Limb (tissue), 2 donors: Measurements from ENCODE around the gene GNL3.
"Not testable (repeated sequence)": the region's sequence is repeated elsewhere in the genome, so short reads cannot be mapped to it uniquely, and the experiment has no call there.

Source experiments
- DNase-seq, 2 donors: peaks; one replicate each; pipeline ENCODE4 v3.0.0-alpha.2; 2016; ENCODE audit errors: extremely low spot score in 2 of 2

Gene GNL3, protein sequence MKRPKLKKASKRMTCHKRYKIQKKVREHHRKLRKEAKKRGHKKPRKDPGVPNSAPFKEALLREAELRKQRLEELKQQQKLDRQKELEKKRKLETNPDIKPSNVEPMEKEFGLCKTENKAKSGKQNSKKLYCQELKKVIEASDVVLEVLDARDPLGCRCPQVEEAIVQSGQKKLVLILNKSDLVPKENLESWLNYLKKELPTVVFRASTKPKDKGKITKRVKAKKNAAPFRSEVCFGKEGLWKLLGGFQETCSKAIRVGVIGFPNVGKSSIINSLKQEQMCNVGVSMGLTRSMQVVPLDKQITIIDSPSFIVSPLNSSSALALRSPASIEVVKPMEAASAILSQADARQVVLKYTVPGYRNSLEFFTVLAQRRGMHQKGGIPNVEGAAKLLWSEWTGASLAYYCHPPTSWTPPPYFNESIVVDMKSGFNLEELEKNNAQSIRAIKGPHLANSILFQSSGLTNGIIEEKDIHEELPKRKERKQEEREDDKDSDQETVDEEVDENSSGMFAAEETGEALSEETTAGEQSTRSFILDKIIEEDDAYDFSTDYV

DNA sequence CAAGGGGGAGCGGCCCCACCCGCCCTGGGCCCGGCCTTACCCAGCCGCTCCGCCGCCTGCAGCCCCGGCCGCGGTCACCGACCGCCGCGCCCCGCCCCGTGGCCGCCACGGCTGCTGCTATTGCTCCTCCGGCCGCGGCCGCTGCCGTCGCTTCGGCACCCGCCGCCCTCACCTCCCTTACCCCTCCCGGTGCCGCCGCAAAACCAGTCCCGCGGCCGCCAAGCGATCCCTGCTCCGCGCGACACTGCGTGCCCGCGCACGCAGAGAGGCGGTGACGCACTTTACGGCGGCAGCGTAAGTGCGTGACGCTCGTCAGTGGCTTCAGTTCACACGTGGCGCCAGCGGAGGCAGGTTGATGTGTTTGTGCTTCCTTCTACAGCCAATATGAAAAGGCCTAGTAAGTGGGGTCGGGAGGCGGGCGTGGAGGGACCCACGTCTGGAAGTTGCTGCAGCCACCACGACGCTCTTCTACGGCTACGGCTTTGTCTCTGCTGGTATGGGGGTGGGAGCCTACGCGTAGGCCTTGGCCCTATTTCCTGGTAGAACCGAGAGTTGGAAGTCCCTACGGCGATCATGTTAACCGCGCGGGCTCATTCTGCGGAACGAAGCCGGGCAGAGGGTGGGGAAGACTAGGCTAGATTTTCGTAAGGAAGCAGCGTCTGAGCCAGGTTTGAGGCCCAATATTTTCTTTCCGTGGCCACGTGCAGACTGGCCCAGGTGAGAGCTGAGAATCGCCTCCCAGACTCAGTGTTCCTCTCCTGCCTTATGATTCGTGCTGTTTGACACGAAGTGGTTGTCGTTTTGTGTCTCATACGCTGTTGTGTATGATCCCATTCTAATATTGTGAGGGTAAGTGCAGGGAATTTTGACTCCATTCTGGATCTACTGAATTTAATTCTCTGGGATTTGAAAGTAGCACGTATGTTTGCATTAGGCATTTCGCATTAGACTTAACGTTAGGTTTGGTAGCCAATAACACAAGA lies at the start of gene GNL3, which contains the start of gene PBRM1:
TSS of gene GNL3 (plus strand) at position 324 of the 983 bp plus-strand sequence. CDS start at position 385, 61 bp downstream.
TSS of gene PBRM1 (minus strand) at position 205 of the 983 bp plus-strand sequence.
- peak; percentile 94 to 95 for DNase-seq

DNA sequence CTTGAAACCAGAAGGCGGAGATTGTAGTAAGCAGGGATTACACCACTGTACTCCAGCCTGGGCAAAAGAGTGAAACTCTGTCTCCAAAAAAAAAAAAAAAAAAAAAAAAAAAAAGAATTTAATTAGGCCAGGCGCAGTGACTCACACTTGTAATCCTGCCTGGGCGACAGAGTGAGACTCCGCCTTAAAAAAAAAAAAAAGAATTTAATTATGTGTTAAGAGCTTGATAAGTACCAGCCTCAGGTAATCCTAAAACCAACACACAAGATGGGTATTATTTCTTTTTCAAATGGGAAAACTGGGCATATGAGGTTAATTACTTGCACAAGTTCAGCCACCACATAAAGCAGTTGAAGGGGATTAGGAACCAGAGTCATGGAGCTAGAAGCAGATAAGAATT lies 49.2 kb upstream of the GNL3 start:
- no peak for DNase-seq

DNA sequence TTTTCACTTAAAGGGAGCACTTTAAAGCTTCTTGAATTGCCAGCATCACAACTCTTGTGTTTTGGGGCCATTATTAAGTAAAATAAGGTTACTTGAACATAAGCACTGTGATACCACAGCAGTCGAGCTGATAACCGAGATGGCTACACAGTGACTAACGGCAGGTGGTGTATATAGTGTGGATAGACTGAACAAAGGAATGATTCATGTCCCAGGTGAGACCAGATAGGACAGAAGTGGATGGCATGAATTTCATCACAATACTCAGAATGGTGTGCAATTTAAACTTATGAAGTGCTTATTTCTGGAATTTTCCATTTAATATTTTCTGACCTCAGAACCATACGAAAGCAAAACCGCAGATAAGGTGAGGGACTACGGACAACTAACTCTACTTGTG lies 40.3 kb upstream of the GNL3 start:
- no peak for DNase-seq

DNA sequence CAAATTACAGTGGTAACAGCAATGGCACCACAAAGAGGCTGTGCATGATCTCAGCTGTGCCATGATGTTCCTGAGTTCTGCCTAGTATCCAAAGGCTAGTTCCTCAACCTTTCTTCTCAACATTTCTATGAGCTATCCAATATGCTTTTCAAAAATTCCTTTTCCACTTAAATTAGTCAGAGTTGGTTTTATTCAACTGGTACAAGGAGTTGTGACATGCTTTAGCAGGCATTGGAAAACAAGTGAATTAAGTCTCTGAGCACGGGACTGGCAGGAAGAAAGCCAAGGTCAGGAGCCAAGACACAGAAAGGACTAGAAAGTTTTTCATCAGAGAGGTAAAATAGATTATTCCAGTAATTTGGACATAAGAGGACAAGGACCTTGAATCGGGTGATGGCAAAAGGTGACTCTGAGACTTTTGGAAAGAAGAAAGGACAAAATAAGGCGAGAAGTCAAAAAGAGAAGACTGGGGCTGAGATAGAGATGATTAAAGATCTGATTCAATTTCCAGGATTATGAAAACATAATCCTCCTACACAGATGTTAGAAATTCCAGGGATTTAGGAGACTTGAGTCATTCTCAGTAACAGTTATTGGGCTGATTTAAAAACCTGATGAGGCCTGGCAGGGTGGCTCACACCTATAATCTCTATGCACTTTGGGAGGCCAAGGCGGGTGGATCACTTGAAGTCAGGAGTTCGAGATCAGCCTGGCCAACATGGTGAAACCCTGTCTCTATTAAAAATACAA lies 36.2 kb upstream of the GNL3 start:
- DNase-seq: no peak

DNA sequence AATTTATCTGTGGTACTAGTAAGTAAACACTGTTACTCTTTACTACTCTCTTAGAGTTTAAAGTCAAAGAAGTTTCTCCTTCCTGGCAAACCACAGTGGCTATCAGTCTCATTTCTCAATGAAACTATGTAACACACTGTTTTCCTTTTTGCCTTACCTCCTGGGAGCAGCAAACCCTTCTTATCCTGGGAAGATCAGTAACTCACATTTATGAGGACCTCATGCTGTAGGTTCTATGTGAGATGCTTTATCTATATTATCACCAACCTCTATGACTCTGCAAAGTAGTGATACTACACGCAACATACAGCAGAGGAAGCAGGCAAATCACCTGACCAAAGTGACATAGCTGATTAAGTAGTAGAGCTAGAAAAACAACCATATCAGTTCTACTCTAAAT lies 35.4 kb upstream of the GNL3 start:
- no peak for DNase-seq

DNA sequence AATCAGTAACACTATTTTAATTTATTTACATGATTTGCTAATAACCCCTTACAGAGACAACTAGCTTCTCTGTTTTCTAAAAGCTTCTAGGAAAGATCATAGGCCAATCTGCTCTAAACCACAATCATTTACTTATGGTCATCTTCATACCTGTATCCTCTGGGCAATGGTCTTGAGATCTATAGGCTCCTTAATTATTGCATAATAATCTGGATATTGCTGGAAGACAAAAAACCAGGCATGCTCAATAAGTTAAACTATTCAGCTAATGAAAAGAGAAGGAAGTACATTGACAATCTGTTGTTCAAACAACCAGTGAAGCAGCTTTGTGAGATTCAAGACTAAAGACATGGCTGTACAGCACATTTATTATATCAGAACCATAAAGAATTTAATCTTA lies 34.2 kb upstream of the GNL3 start:
- no peak for DNase-seq

DNA sequence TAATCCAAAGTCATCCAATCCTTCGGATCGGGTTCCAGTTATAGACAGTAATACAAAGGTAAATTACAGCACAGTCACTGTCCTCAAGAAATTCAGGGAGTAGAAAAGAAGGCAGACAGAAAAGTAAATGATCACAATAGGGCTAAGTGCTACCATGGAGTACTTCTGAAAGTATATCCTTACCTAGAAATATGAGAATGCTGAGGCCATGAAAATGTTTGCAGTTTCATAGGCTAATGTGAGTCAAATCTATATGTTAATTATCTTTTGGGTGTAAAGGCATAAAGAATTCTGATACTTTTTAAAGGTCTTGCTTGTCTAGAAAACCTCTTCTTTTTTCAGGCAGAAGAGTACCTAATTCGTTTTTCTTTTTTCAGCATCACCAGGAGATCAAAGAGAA lies 29.9 kb upstream of the GNL3 start:
- no peak for DNase-seq

DNA sequence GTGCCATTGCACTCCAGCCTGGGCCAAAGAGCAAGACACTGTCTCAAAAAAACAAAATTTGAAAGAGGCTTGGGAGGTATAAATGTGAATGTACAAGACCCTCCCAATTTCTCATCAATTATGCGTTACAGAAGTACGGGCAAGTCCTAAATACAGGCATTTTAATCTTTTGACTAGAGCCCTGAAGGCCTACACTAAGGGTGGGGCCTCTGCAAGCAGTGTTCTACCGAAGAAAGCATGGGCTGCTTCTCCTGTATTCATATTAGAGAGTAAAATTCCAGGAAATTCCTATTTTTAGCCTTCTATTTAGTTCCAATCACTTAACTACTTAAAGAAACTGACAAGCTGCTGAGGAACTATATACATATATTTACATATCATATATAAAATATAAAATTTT lies 25.8 kb upstream of the GNL3 start:
- DNase-seq: no peak

DNA sequence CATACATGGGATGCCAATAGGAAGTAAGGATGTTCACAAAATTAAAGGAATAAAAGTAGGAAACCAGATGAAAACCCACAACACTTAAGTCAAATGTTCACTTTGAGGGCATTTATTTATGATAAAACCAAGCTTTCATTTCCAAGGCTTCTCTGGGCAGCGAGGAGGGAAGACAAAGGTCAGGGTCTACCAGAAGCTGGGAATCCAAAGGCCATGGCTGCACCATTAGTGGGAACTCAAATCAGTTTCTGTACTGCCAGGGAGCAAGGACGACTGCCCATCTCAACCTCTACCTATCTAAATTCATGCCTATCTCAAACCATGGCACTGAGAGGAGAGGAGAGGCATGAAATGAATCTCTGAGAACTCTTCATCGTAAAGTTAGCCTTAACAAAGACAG lies 22.7 kb upstream of the GNL3 start:
- no peak for DNase-seq

DNA sequence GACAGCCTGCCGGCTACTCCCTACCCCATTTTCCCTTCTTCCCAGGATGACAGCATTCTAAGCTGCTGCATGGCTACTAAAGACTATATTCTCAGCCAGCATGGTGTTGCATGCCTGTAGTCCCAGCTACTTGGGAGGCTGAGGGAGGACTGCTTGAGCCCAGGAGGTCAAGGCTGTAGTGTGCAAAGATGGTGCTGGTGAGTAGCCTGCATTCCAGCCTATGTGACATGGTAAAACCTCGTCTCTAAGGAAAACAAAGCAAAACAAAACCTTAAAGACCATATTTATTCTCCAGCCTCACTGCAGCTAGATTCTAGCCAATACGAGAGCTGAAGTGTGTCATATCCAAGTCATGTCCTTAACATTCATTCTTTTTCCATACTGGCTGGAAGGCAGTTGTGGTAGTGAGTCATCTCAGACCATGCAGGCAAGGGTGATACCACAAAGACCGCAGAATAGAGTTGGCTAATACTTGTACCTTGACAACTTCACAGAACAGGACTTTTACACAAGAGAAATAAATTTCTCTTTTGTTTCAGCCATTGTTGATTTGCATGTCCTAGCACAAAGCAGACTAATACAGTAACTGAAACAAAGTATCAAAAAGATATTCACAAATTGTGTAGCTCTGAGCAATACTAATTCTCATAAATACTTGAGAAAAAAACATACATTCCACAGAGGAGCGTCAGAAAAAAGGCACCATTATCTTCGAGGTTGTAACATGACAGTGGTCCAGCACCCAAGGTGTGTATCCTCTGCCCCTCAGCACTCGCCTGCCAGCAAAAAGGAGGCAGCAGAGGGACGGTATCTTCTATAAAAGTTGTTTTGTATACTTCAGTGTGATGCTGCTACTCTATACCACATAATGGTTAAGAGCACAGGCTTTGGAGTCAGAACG lies 15.0 kb upstream of the GNL3 start:
- no peak for DNase-seq

DNA sequence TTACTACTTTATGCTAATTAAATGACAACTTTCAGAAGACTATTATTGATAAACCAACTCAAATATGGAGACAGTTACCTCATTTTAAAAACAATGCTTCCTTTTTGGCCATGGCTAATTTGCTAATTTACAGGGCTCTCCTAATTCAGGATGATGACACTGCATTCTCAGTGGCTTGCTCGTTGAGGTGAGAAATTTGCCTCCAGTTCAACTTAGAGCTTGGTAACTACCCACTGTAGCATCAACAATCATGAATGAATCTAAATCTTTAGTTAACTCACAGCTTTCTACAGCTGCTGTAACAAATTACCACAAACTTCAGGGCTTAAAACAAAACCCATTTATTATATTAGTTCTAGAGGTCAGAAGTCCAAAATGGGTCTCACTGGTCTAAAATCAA lies 14.2 kb upstream of the GNL3 start:
- no peak for DNase-seq

DNA sequence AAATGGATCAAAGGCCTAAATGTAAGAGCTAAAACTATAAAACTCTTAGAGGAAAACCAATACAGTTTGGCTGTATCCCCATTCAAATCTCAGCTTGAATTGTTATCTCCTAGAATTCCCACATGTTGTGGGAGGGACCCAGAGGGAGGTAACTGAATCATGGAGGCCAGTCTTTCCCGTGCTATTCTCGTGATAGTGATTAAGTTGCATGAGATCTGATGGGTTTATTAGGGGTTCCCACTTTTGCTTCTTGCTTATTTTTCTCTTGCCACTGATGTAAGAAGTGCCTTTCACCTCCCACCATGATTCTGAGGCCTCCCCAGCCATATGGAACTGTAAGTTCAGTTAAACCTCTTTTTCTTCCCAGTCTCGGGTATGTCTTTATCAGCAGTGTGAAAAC lies 9.6 kb upstream of the GNL3 start:
- not testable (repeated sequence) for DNase-seq

DNA sequence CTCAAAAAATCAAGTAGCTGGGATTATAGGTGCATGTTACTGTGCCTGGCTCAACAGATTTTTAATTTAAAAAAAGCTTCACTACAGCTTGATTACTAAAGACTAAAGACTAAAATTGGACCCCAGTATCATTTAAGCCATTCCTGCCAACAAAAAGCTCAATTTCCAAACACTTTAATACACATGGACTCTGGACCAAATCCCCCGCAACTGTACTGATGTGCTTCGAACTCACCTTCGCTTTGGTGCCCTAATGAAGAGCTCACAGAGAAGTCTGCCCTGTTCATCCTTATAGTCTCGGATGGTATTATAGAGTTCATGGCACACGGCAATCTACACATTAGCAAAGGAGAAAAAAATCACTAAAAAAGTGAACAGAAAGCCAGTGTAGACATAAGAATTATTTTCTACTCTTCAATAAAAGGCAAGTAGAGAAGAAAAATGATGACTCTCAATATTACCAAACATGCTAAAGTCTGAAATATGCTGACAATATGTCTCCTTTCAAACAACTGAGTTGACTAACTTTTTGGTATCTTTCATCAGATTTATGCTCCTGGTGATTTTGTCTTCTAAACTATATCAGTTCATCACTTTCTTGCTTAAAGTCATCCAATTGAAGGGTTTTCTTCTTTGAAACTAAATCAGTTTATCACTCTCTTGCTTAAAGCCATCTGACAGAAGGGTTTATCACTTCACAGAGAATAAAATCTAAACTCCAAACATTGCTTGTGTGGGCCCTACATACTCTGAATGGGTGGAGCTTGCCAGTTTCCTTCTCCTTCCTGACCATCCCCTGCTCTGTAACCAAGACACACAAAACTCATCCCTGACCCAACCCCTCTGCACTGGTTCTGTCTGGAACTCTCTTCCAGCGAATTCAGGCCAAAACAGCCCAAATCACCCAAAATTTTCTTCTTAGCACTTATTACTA lies 7.3 kb upstream of the GNL3 start:
- DNase-seq: no peak

DNA sequence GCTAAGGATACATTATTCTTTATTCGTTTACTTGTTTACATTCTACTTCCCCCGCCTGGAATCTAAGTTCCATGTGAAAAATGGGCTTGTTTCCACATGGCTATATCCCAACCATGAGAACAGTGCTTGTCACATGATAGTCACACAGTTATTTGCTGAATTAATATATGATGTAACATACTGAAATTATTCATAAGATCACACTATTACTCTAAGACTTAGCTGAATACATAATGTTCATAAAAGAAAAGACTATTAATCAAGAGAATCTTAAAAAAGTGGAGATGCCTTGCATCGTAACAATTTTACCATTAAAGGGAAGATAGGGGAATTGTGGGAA lies 6.7 kb upstream of the GNL3 start:
- no peak for DNase-seq

DNA sequence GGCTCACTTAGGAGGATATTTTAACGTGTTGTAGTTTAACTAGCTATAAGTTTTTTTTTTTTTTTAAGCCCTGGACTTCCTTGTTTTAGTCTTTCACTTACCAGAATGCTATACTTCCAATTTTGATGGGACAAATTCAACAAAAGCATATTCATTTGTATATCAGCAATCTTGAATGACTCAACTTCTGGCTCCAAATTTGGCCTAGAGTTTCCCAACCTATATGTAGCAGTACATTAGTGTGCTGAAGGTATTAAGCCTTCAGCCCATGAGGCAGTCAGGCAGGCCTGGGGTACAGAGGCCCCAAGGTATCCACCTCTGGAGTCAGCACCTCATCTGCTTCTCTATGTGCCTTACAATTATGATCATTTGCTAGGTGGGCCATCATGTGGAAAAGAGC lies 6.0 kb upstream of the GNL3 start:
- no peak for DNase-seq

DNA sequence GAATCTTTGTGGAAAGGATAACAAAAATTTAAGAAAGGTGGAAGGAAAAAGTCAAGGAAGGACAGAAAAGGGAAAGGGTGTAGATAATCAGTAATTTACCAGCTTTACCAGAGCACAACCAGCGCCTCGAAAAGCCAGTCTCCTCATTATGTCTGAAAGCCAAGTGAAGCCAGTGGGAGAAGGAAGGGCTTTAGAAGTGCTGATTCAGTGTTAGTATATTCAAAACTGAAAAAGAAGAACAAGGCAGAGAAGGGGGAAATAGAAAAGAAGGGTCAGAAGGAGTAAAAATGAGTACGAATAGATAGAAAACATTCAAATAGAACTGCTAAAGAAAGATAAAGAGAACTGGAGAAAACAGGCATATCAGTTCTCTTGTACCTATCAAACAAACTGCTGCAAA lies 4.2 kb upstream of the GNL3 start:
- no peak for DNase-seq

DNA sequence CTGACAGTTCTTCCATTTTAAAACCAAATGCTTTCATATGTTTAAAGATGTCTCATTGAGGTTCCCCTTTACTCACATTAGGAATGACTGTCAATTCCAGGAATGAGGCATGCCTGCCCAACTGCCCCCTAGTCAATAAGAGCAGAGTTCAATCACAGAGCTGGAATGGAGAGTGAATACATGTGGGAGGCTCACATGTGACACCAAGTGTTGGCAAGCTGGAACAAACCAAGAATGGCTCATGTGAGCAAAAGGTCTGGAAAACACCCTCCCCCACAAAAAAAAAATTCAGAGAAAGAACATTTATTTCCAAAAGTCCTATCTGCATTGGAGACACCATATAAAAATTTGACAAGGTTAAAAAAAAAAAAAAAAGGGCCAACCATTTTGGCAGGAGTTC lies 3.8 kb upstream of the GNL3 start:
- no peak for DNase-seq

DNA sequence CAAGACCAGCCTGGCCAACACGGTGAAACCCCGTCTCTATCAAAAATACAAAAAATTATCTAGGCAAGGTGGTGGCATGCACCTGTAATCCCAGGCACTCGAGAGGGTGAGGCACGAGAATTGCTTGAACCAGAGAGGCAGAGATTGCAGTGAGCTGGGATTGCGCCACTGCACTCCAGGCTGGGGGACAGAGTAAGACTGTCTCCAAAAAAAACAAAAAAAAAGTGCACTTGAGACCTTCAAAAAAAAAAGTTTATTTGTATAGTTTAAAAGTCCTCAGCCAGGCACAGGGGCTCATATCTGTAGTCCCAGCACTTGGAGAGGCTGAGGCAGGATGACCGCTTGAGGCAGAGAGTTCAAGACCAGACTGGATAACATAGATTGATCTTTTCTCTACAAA lies 2.2 kb upstream of the GNL3 start:
- no peak for DNase-seq

DNA sequence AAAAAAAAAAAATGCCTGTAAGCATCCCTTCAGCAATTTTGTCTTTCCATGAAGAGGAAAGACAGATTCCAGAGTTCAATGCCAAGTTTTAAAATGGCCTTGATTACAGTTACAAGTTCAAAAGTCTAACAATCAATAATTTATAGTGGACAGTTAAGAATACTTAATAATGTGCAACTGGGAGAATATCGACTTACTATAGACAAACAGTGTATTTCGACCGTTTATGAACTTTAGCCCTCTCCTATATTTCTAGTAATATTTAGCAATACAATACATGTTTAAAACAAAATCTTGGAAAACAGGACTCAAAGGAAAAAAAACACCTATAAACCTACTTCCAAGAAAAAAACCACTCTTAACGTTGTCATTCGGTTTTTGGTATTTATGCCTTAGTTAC lies 1.6 kb upstream of the GNL3 start:
- DNase-seq: no peak
